ENCODE results near the gene MED6. TPM values are rescaled to one million over a fixed set of nuclear protein-coding genes. Genes with fewer than 3 reads are reported as not detected.
A peak's percentile ranks its signal among the peaks of the same experiment; 100 is the strongest.

The MED6 gene
- total RNA-seq, 2 donors from 2014 or later = 49.1 to 50.7 TPM

- WGBS, 2 experiments (ENCODE audit: insufficient coverage in 1 of 2, insufficient read length in 1 of 2) = 91 to 100% methylated on average over 1 to 2 of the region's 2 CpGs
- Mint-ChIP-seq H3K9me3 (peaks cover 2% of the 10 kb centered on the region), H3K27me3 (ENCODE audit: insufficient read depth) (no peaks in the 10 kb centered on the region), H3K4me3 (no peak overlapping the region), H3K27ac (peak overlapping the region; percentile 69), H3K36me3 (ENCODE audit: low read depth) (no peaks in the 10 kb centered on the region), H3K4me1 (peaks cover 30% of the 10 kb centered on the region)
- Histone ChIP-seq H3K36me3 (ENCODE audit: control insufficient read depth, insufficient read depth, low read length) (no peaks in the 10 kb centered on the region), H3K27ac (ENCODE audit: low read depth, low read length) (no peak overlapping the region), H3K27me3 (ENCODE audit: control insufficient read depth, insufficient read depth, low read length, poor library complexity, severe bottlenecking) (no peaks in the 10 kb centered on the region), H3K4me1 (ENCODE audit: control insufficient read depth, insufficient read depth, low read length) (peaks cover 12% of the 10 kb centered on the region), H3K4me3 (ENCODE audit: low read length) (peak overlapping the region; percentile 43), H3K9me3 (ENCODE audit: control insufficient read depth, low read length) (peaks cover 6% of the 10 kb centered on the region), H3K9ac (ENCODE audit: extremely low read depth, low read length, poor library complexity, severe bottlenecking) (no peak overlapping the region)
- no peak for TF ChIP-seq CTCF (conservative IDR thresholded peaks at IDR 0.05)
- DNase-seq = no peak
Measured at GRCh38 chr14:70618314-70618713, 17.9 kb upstream of the MED6 start.

GRCh38 chr14:70616646-70617045, 16.2 kb upstream of the MED6 start:
- H3K36me3 ChIP-seq (ENCODE audit: control insufficient read depth, insufficient read depth, low read length) = no peaks in the 10 kb centered on the region
- no peak for DNase-seq
- Mint-ChIP-seq H3K9me3 (no peaks in the 10 kb centered on the region), H3K27me3 (ENCODE audit: insufficient read depth) (no peaks in the 10 kb centered on the region), H3K4me3 (no peak overlapping the region), H3K27ac (no peak overlapping the region), H3K36me3 (ENCODE audit: low read depth) (no peaks in the 10 kb centered on the region), H3K4me1 (peaks cover 28% of the 10 kb centered on the region)
- no peaks in the 10 kb centered on the region for H3K9me3 ChIP-seq (ENCODE audit: control insufficient read depth, low read length)
- H3K4me3 ChIP-seq (ENCODE audit: low read length) = no peak overlapping the region
- H3K27me3 ChIP-seq (ENCODE audit: control insufficient read depth, insufficient read depth, low read length, poor library complexity, severe bottlenecking) = no peaks in the 10 kb centered on the region
- H3K27ac ChIP-seq (ENCODE audit: low read depth, low read length) = no peak overlapping the region
- H3K9ac ChIP-seq (ENCODE audit: extremely low read depth, low read length, poor library complexity, severe bottlenecking) = no peak overlapping the region
- peaks cover 12% of the 10 kb centered on the region for H3K4me1 ChIP-seq (ENCODE audit: control insufficient read depth, insufficient read depth, low read length)
- no peak for TF ChIP-seq CTCF (conservative IDR thresholded peaks at IDR 0.05)
- WGBS, 2 experiments (ENCODE audit: insufficient coverage in 1 of 2, insufficient read length in 1 of 2) = 97% methylated on average over 2 of the region's 3 CpGs; no CpG with 5 or more reads in 1 of the 2 experiments

- peaks cover 6% of the 10 kb centered on the region for H3K4me1 Mint-ChIP-seq
- no peak for DNase-seq
- Histone ChIP-seq H3K27ac (ENCODE audit: low read depth, low read length) (no peak overlapping the region), H3K9ac (ENCODE audit: extremely low read depth, low read length, poor library complexity, severe bottlenecking) (no peak overlapping the region), H3K27me3 (ENCODE audit: control insufficient read depth, insufficient read depth, low read length, poor library complexity, severe bottlenecking) (no peaks in the 10 kb centered on the region), H3K36me3 (ENCODE audit: control insufficient read depth, insufficient read depth, low read length) (no peaks in the 10 kb centered on the region), H3K9me3 (ENCODE audit: control insufficient read depth, low read length) (no peaks in the 10 kb centered on the region), H3K4me3 (ENCODE audit: low read length) (no peak overlapping the region), H3K4me1 (ENCODE audit: control insufficient read depth, insufficient read depth, low read length) (no peaks in the 10 kb centered on the region)
- no peak overlapping the region for H3K4me3 Mint-ChIP-seq
- WGBS, 2 experiments (ENCODE audit: insufficient coverage in 1 of 2, insufficient read length in 1 of 2) = 80 to 82% methylated on average over 2 to 3 of the region's 3 CpGs
- H3K9me3 Mint-ChIP-seq = no peaks in the 10 kb centered on the region
- TF ChIP-seq CTCF (conservative IDR thresholded peaks at IDR 0.05) = no peak
- H3K36me3 Mint-ChIP-seq (ENCODE audit: low read depth) = no peaks in the 10 kb centered on the region
- peaks cover 2% of the 10 kb centered on the region for H3K27me3 Mint-ChIP-seq (ENCODE audit: insufficient read depth)
- no peak overlapping the region for H3K27ac Mint-ChIP-seq
Measured at GRCh38 chr14:70611216-70611615, 10.8 kb upstream of the MED6 start.

Data from endodermal cell (in vitro differentiated cells).